SK-N-SH (cell line): ENCODE data around the gene KRT80. TPM values are rescaled to one million over a fixed set of nuclear protein-coding genes. Genes with fewer than 3 reads are reported as not detected.

ENCODE experiments used
- CTCF ChIA-PET: fragments of 300-600, 350-600 bp; formaldehyde crosslinking; extraction: SDS; loops from one replicate; lab custom pipeline; 2021; lab: Yijun Ruan, JAX
- POLR2A ChIA-PET: fragments of 350-600 bp; sonication (Branson Sonifier 250); formaldehyde crosslinking; extraction: SDS; loops from one replicate; lab custom pipeline; 2020; ENCODE audit warnings: antibody characterized with exemption, inconsistent platforms; lab: Yijun Ruan, JAX
- DNase-seq: peaks from one replicate; pipeline ENCODE4 v3.0.0; 2012
- H2AFZ ChIP-seq: fragments of 200-600 bp; sonication (generic); 2 replicates; pipeline ENCODE4 v1.8.1; 2016; ENCODE audit warnings: antibody characterized with exemption, mild to moderate bottlenecking, low read depth
- H3F3A ChIP-seq: fragments of 200-600 bp; sonication (generic); replicated peaks from 2 replicates; pipeline ENCODE3; 2016; ENCODE audit warnings: antibody characterized with exemption, mild to moderate bottlenecking; ENCODE audit not compliant: insufficient read depth
- H3K27ac ChIP-seq, 2 experiments: fragments of 200-500 bp in 1 of 2; fragments of 200-600 bp in 1 of 2; sonication (Bioruptor generic) in 1 of 2; sonication (generic), shearing (Covaris generic) in 1 of 2; 2 replicates each; pipeline versions ENCODE4 v1.5.1 to v1.6.1; 2014 to 2016; ENCODE audit warnings: low read depth in 2 of 2, inconsistent platforms in 1 of 2, low read length in 1 of 2, mild to moderate bottlenecking in 1 of 2, mixed read lengths in 1 of 2
- H3K27me3 ChIP-seq: fragments of 200-600 bp; sonication (generic), shearing (Covaris generic); 2 replicates; pipeline ENCODE4 v1.6.1; 2016; ENCODE audit warnings: mixed run types; ENCODE audit not compliant: insufficient read depth
- H3K36me3 ChIP-seq, 2 experiments: fragments of 200-500 bp in 1 of 2; fragments of 200-600 bp in 1 of 2; sonication (Bioruptor generic) in 1 of 2; sonication (generic) in 1 of 2; replicated peaks in 1 of 2; 2 replicates each; pipeline versions ENCODE3 to v1.5.1; 2014 to 2016; ENCODE audit warnings: low read length in 1 of 2, mild to moderate bottlenecking in 1 of 2; ENCODE audit not compliant: insufficient read depth in 2 of 2, control insufficient read depth in 1 of 2
- H3K4me1 ChIP-seq, 2 experiments: fragments of 200-500 bp in 1 of 2; fragments of 200-600 bp in 1 of 2; sonication (Bioruptor generic) in 1 of 2; sonication (generic), shearing (Covaris generic) in 1 of 2; 2 replicates each; pipeline versions ENCODE4 v1.5.1 to v1.6.1; 2014 to 2016; ENCODE audit warnings: low read depth in 1 of 2, low read length in 1 of 2, mixed run types in 1 of 2; ENCODE audit not compliant: insufficient read depth in 2 of 2, control insufficient read depth in 1 of 2
- H3K4me2 ChIP-seq: fragments of 200-600 bp; sonication (generic), shearing (Covaris generic); 2 replicates; pipeline ENCODE4 v1.6.1; 2017; ENCODE audit warnings: mixed run types
- H3K4me3 ChIP-seq, 2 experiments: fragments of 200-500 bp in 1 of 2; fragments of 200-600 bp in 1 of 2; sonication (Bioruptor generic) in 1 of 2; sonication (generic), shearing (Covaris generic) in 1 of 2; 2 replicates each; pipeline versions ENCODE4 v1.5.1 to v1.8.1; 2014 to 2016; ENCODE audit warnings: low read depth in 2 of 2, inconsistent platforms in 1 of 2, low read length in 1 of 2, mild to moderate bottlenecking in 1 of 2, mixed read lengths in 1 of 2, moderate library complexity in 1 of 2
- H3K79me2 ChIP-seq: fragments of 200-600 bp; sonication (generic); 2 replicates; pipeline ENCODE4 v1.8.1; 2017; ENCODE audit warnings: mild to moderate bottlenecking; ENCODE audit not compliant: insufficient read depth
- H3K9ac ChIP-seq: fragments of 200-600 bp; sonication (generic); 2 replicates; pipeline ENCODE4 v1.6.1; 2017; ENCODE audit warnings: mixed run types
- H3K9me2 ChIP-seq: fragments of 200-600 bp; sonication (generic); 2 replicates; pipeline ENCODE4 v1.6.1; 2017; ENCODE audit warnings: mixed run types
- H3K9me3 ChIP-seq: fragments of 200-600 bp; sonication (generic); 2 replicates; pipeline ENCODE4 v1.6.1; 2017; ENCODE audit warnings: mixed run types, mild to moderate bottlenecking, moderate library complexity
- H4K20me1 ChIP-seq: fragments of 200-600 bp; sonication (generic); 2 replicates; pipeline ENCODE4 v1.6.1; 2017; ENCODE audit warnings: mild to moderate bottlenecking, mixed run types; ENCODE audit not compliant: insufficient read depth
- CTCF ChIP-seq: fragments of 200-600 bp; sonication (generic); IDR thresholded peaks from 2 replicates; pipeline ENCODE4 v1.6.1; 2017; ENCODE audit warnings: antibody characterized with exemption, mild to moderate bottlenecking, moderate library complexity
- IRF3 ChIP-seq: fragments of 150-350 bp; IDR thresholded peaks from 2 replicates; pipeline ENCODE4 v1.6.1; 2016; ENCODE audit warnings: mild to moderate bottlenecking, low read depth, low read length
- JUND ChIP-seq: IDR thresholded peaks from 2 replicates; pipeline ENCODE4 v1.4.0; 2012
- MAX ChIP-seq: IDR thresholded peaks from 2 replicates; pipeline ENCODE4 v1.4.0; 2012; ENCODE audit warnings: low read depth
- MXI1 ChIP-seq: IDR thresholded peaks from 2 replicates; pipeline ENCODE4 v1.6.1; 2012; ENCODE audit warnings: mild to moderate bottlenecking, low read depth, low read length, improper control_type of control experiment
- NFIC ChIP-seq: IDR thresholded peaks from 2 replicates; pipeline ENCODE4 v1.4.0; 2012; ENCODE audit warnings: borderline replicate concordance
- PBX3 ChIP-seq: IDR thresholded peaks from 2 replicates; pipeline ENCODE4; 2012
- REST ChIP-seq: IDR thresholded peaks from 2 replicates; pipeline ENCODE4 v1.6.1; 2012; ENCODE audit warnings: mild to moderate bottlenecking, low read depth, low read length, moderate library complexity
- SIN3A ChIP-seq: IDR thresholded peaks from 2 replicates; pipeline ENCODE4 v1.6.1; 2012; ENCODE audit warnings: low read depth, mild to moderate bottlenecking, low read length, moderate library complexity, borderline replicate concordance
- TEAD4 ChIP-seq: IDR thresholded peaks from 2 replicates; pipeline ENCODE4 v1.4.0; 2012; ENCODE audit warnings: mild to moderate bottlenecking, borderline replicate concordance; ENCODE audit not compliant: insufficient read depth
- WGBS: methylation state at CpG from one replicate; pipeline ENCODE4 v1.1.6; 2017; ENCODE audit warnings: low lambda C conversion rate; 5-methylcytosine and 5-hydroxymethylcytosine counted together
- polyA plus RNA-seq, 3 experiments: library from polyadenylated mRNA; depleted of rRNA; stranded (reverse); fragments of >200 nt; gene quantifications; 2 replicates each; pipeline ENCODE4 v1.2.3, GENCODE V29; 2012

Gene KRT80
- polyA plus RNA-seq, 1 of the 3 experiments (the other 2 are of a cell fraction) = 14.9 TPM

GRCh38 chr12:52156311-52156710 is 35.5 kb downstream of the KRT80 start:
- Histone ChIP-seq H3K79me2 (no peaks in the 10 kb centered on the region), H3K4me2 (no peak overlapping the region), H3K4me3 (no peak overlapping the region), H3K4me1 (no peaks in the 10 kb centered on the region), H2AFZ (no peak overlapping the region), H3K36me3 (no peaks in the 10 kb centered on the region), H3K27ac (no peak overlapping the region), H3K9me3 (no peaks in the 10 kb centered on the region), H3K9me2 (no peaks in the 10 kb centered on the region), H4K20me1 (no peaks in the 10 kb centered on the region), H3K27me3 (no peaks in the 10 kb centered on the region), H3F3A (peaks cover 4% of the 10 kb centered on the region), H3K9ac (no peak overlapping the region)
- no peak for TF ChIP-seq SIN3A
- TF ChIP-seq TEAD4 = no peak
- ChIA-PET POLR2A (no interaction called here), CTCF (interaction anchor here (0.5 to 7.5 kb wide), 45 partner anchors 9 to 729 kb away, joined by 3 to 110 read pairs (median 5); partner anchors contain the start of gene KRT83)
- DNase-seq = no peak
- WGBS = 60% methylated on average over 4 of the region's 4 CpGs

GRCh38 chr12:52155048-52155868 is 36.6 kb downstream of the KRT80 start:
- H3K9me3 ChIP-seq = no peaks in the 10 kb centered on the region
- H3K9ac ChIP-seq = no peak overlapping the region
- no peak for DNase-seq
- no peaks in the 10 kb centered on the region for H3K9me2 ChIP-seq
- no peak overlapping the region for H2AFZ ChIP-seq
- no peak overlapping the region for H3K4me2 ChIP-seq
- no peaks in the 10 kb centered on the region for H3K27me3 ChIP-seq
- H3K4me3 ChIP-seq = no peak overlapping the region
- peaks cover 5% of the 10 kb centered on the region for H3F3A ChIP-seq
- TF ChIP-seq TEAD4 (no peak), MAX (no peak)
- no peak overlapping the region for H3K27ac ChIP-seq
- no peaks in the 10 kb centered on the region for H4K20me1 ChIP-seq
- H3K4me1 ChIP-seq = no peaks in the 10 kb centered on the region
- H3K79me2 ChIP-seq = no peaks in the 10 kb centered on the region
- ChIA-PET CTCF (interaction anchor here (0.6 to 7.5 kb wide), 12 partner anchors 9 to 784 kb away, joined by 3 to 110 read pairs (median 3); no protein-coding TSS in a partner anchor), POLR2A (no interaction called here)
- WGBS = 61% methylated on average over 5 of the region's 8 CpGs
- H3K36me3 ChIP-seq = no peaks in the 10 kb centered on the region

- DNase-seq = no peak
- H3K4me3 ChIP-seq = no peak overlapping the region
- no peaks in the 10 kb centered on the region for H4K20me1 ChIP-seq
- H3K9ac ChIP-seq = no peak overlapping the region
- H3K36me3 ChIP-seq = no peaks in the 10 kb centered on the region
- peaks cover 10% of the 10 kb centered on the region for H3F3A ChIP-seq
- peaks cover 14 to 20% of the 10 kb centered on the region in 2 experiments; a peak in 3 of 4 replicates for H3K4me1 ChIP-seq
- 79% methylated on average over 4 of the region's 5 CpGs for WGBS
- H3K27ac ChIP-seq = no peak overlapping the region
- CTCF ChIA-PET = interaction anchor here (0.7 to 4.7 kb wide), 6 partner anchors 21 to 732 kb away, joined by 3 to 25 read pairs (median 4); no protein-coding TSS in a partner anchor
- no peak overlapping the region for H3K4me2 ChIP-seq
- H3K9me2 ChIP-seq = no peaks in the 10 kb centered on the region
- H3K27me3 ChIP-seq = no peaks in the 10 kb centered on the region
- no peaks in the 10 kb centered on the region for H3K9me3 ChIP-seq
- no peak overlapping the region for H2AFZ ChIP-seq
- POLR2A ChIA-PET = no interaction called here
- H3K79me2 ChIP-seq = no peaks in the 10 kb centered on the region
- TF ChIP-seq NFIC (no peak), JUND (no peak), PBX3 (no peak), MXI1 (no peak), MAX (no peak), SIN3A (no peak), REST (no peak), CTCF (no peak), IRF3 (no peak)
Measured at GRCh38 chr12:52152905-52153317, 38.9 kb downstream of the KRT80 start.
